HepG2 (cell line): ENCODE data around the gene CUEDC2. TPM values are rescaled to one million over a fixed set of nuclear protein-coding genes. Genes with fewer than 3 reads are reported as not detected.

ENCODE experiments used
- ATAC-seq: fragments of 200-7000 bp; cut with Tn5 transposase; 3 replicates; pipeline ENCODE4 v1.9.1; 2020; ENCODE audit warnings: mild to moderate bottlenecking, moderate library complexity
- BruUV-seq: library from RNA; stranded (reverse); fragments of 400-500 nt; replicated peaks from 2 replicates; lab custom pipeline; 2021; lab: Mats Ljungman, UMichigan
- CTCF ChIA-PET: fragments of 300-600 bp; formaldehyde crosslinking; extraction: SDS; loops from one replicate; lab custom pipeline; 2021; ENCODE audit warnings: low total read pairs, inconsistent platforms, low intra/inter-chr PET ratio; lab: Yijun Ruan, JAX
- POLR2A ChIA-PET: fragments of 350-600 bp; sonication (Branson Sonifier 250); formaldehyde crosslinking; loops from one replicate; lab custom pipeline; 2020; ENCODE audit warnings: antibody characterized with exemption, inconsistent platforms; lab: Yijun Ruan, JAX
- DNase-seq: peaks from one replicate; pipeline ENCODE4 v3.0.0-alpha.2; 2015; ENCODE audit warnings: low spot score
- FAIRE-seq: peaks from 3 replicates; lab custom pipeline; 2011; peaks lifted over from hg19 to GRCh38; lab: Jason Lieb, UNC
- H2AFZ ChIP-seq: one replicate; pipeline ENCODE4 v1.6.1; 2011; ENCODE audit warnings: low read length, inconsistent platforms
- H3K27ac ChIP-seq: fragments of 300-600 bp; 3 replicates; pipeline ENCODE4 v1.8.0; 2011; ENCODE audit warnings: mixed run types, mild to moderate bottlenecking, mixed read lengths, low read length, inconsistent platforms; ENCODE audit not compliant: insufficient read depth; ENCODE audit errors: extremely low read length
- H3K27me3 ChIP-seq, 2 experiments: fragments of 200-600 bp in 1 of 2; 2 replicates in 1 of 2; 3 replicates in 1 of 2; pipeline versions ENCODE4 v1.6.0 to v1.8.0; 2011; ENCODE audit warnings: low read length in 2 of 2, mild to moderate bottlenecking in 2 of 2, moderate library complexity in 2 of 2, inconsistent platforms in 1 of 2; ENCODE audit not compliant: insufficient read depth in 2 of 2, control insufficient read depth in 1 of 2
- H3K36me3 ChIP-seq, 2 experiments: fragments of 200-600 bp in 1 of 2; replicated peaks in 1 of 2; 2 replicates in 1 of 2; 3 replicates in 1 of 2; pipeline versions ENCODE4 v1.5.1 to v1.8.0; 2011; ENCODE audit warnings: low read length in 2 of 2, inconsistent platforms in 1 of 2; ENCODE audit not compliant: insufficient read depth in 2 of 2, control insufficient read depth in 1 of 2
- H3K4me1 ChIP-seq: 2 replicates; pipeline ENCODE4 v1.5.1; 2012; ENCODE audit warnings: low read length, inconsistent platforms; ENCODE audit not compliant: insufficient read depth
- H3K4me2 ChIP-seq: 2 replicates; pipeline ENCODE4 v1.6.0; 2011; ENCODE audit warnings: low read depth, low read length, inconsistent platforms
- H3K4me3 ChIP-seq, 3 experiments: fragments of 200-600 bp in 1 of 3; sonication (generic), shearing (Covaris generic) in 1 of 3; replicated peaks in 1 of 3; 2 replicates each; pipeline ENCODE4 v1.5.1; 2011 to 2016; ENCODE audit warnings: low read length in 3 of 3, inconsistent platforms in 2 of 3, low read depth in 2 of 3, mild to moderate bottlenecking in 2 of 3, control low read depth in 1 of 3, mixed read lengths in 1 of 3; ENCODE audit not compliant: insufficient read depth in 1 of 3
- H3K79me2 ChIP-seq: one replicate; pipeline ENCODE4 v1.6.1; 2011; ENCODE audit warnings: low read length, inconsistent platforms; ENCODE audit not compliant: insufficient read depth
- H3K9ac ChIP-seq: 2 replicates; pipeline ENCODE4 v1.6.0; 2011; ENCODE audit warnings: mild to moderate bottlenecking, low read depth, low read length, inconsistent platforms; ENCODE audit not compliant: insufficient read depth
- H3K9me3 ChIP-seq: 2 replicates; pipeline ENCODE4 v1.5.1; 2012; ENCODE audit warnings: mild to moderate bottlenecking, low read length
- H4K20me1 ChIP-seq: 2 replicates; pipeline ENCODE4 v1.6.0; 2011; ENCODE audit warnings: inconsistent platforms, mild to moderate bottlenecking, low read length, moderate library complexity; ENCODE audit not compliant: insufficient read depth
- CTCF ChIP-seq: sonication (generic); formaldehyde crosslinking; IDR thresholded peaks from 2 replicates; pipeline ENCODE4 v1.5.0; 2020; ENCODE audit warnings: mild to moderate bottlenecking, missing genetic modification reagents, moderate library complexity
- HOMEZ ChIP-seq: IDR thresholded peaks from 2 replicates; pipeline ENCODE4 v1.6.1; 2016; ENCODE audit warnings: low read depth
- KLF13 ChIP-seq: sonication (generic); formaldehyde crosslinking; IDR thresholded peaks from 2 replicates; pipeline ENCODE4 v1.4.0; 2020; ENCODE audit warnings: mild to moderate bottlenecking, missing genetic modification reagents
- NKX3-1 ChIP-seq: sonication (generic); formaldehyde crosslinking; IDR thresholded peaks from 2 replicates; pipeline ENCODE4 v1.5.0; 2020; ENCODE audit warnings: missing genetic modification reagents
- NR0B2 ChIP-seq: sonication (generic); formaldehyde crosslinking; IDR thresholded peaks from 2 replicates; pipeline ENCODE4 v1.4.0; 2020; ENCODE audit warnings: mild to moderate bottlenecking, missing genetic modification reagents
- NR2F6 ChIP-seq, 2 experiments: IDR thresholded peaks; 2 replicates each; pipeline ENCODE4 v1.6.1; 2016; ENCODE audit warnings: antibody characterized with exemption in 1 of 2, mild to moderate bottlenecking in 1 of 2
- ONECUT2 ChIP-seq: sonication (generic); formaldehyde crosslinking; IDR thresholded peaks from 2 replicates; pipeline ENCODE4 v1.4.0; 2020; ENCODE audit warnings: missing genetic modification reagents
- STAG1 ChIP-seq: sonication (generic); formaldehyde crosslinking; IDR thresholded peaks from 2 replicates; pipeline ENCODE4 v1.4.0; 2020; ENCODE audit warnings: missing genetic modification reagents
- TEF ChIP-seq: sonication (generic); formaldehyde crosslinking; IDR thresholded peaks from 2 replicates; pipeline ENCODE4 v1.5.0; 2020; ENCODE audit warnings: missing genetic modification reagents
- UBTF ChIP-seq: sonication (generic); formaldehyde crosslinking; IDR thresholded peaks from 2 replicates; pipeline ENCODE4 v1.4.0; 2020; ENCODE audit warnings: mild to moderate bottlenecking, missing genetic modification reagents
- ZFP41 ChIP-seq: sonication (generic); formaldehyde crosslinking; IDR thresholded peaks from 2 replicates; pipeline ENCODE4 v1.4.0; 2020; ENCODE audit warnings: mild to moderate bottlenecking, missing genetic modification reagents, borderline replicate concordance
- ZMYM3 ChIP-seq: sonication (generic); formaldehyde crosslinking; IDR thresholded peaks from 2 replicates; pipeline ENCODE4 v1.5.1; 2020; ENCODE audit warnings: mild to moderate bottlenecking, missing genetic modification reagents
- ZNF10 ChIP-seq: sonication (generic); formaldehyde crosslinking; IDR thresholded peaks from 2 replicates; pipeline ENCODE4 v1.4.0; 2020; ENCODE audit warnings: mild to moderate bottlenecking, low read depth, missing genetic modification reagents, borderline replicate concordance
- ZNF367 ChIP-seq: sonication (generic); formaldehyde crosslinking; IDR thresholded peaks from 2 replicates; pipeline ENCODE4 v1.4.0; 2020; ENCODE audit warnings: missing genetic modification reagents, borderline replicate concordance
- ZNF512 ChIP-seq: sonication (generic); formaldehyde crosslinking; IDR thresholded peaks from 2 replicates; pipeline ENCODE4 v1.4.0; 2020; ENCODE audit warnings: mild to moderate bottlenecking, missing genetic modification reagents
- ZNF549 ChIP-seq: sonication (generic); formaldehyde crosslinking; IDR thresholded peaks from 2 replicates; pipeline ENCODE4 v1.5.0; 2020; ENCODE audit warnings: missing genetic modification reagents
- WGBS: methylation state at CpG from one replicate; pipeline ENCODE4 v1.1.6; 2017; ENCODE audit warnings: low lambda C conversion rate; 5-methylcytosine and 5-hydroxymethylcytosine counted together
- in situ Hi-C: cut with HindIII; loops from 2 replicates; pipeline ENCODE4 v1.10.0; 2017; ENCODE audit warnings: low pct_unique_long_range_greater_than_20kb; ENCODE audit not compliant: extremely low pct_ligation_motif_present
- intact Hi-C: fragments of 100-400 bp; cut with micrococcal nuclease; formaldehyde crosslinking; loops from one replicate; pipeline ENCODE4 v1.10.0; 2022; ENCODE audit not compliant: unreplicated experiment
- polyA plus RNA-seq, 8 experiments: library from polyadenylated mRNA; depleted of rRNA in 3 of 8; stranded (reverse) in 7 of 8; unstranded in 1 of 8; fragments of >200 nt; fragmentation: Illumina TruSeq in 4 of 8; extraction: Trizol in 4 of 8; gene quantifications; 2 replicates each; pipeline versions ENCODE4 v1.2.1 to v1.2.3, GENCODE V29; 2011 to 2016; ENCODE audit warnings: low read depth in 4 of 8, missing spikeins in 1 of 8, mixed read lengths in 1 of 8; ENCODE audit not compliant: insufficient read depth in 1 of 8
- total RNA-seq, 5 experiments: library from RNA; depleted of rRNA; stranded (reverse); fragments of >200 nt; fragmentation: Illumina TruSeq; extraction: Trizol; gene quantifications; 2 replicates each; pipeline ENCODE4 v1.2.3, GENCODE V29; 2016; ENCODE audit warnings: low read depth in 1 of 5

CUEDC2 gene
- total and polyA plus RNA-seq, 2 of the 13 experiments (the other 11 are each of a cell fraction or from before 2014, with no cell fraction given) = 13.1 to 18.4 TPM

GRCh38 chr10:102463983-102464382 is 31.6 kb upstream of the CUEDC2 start:
- no TSS peak for BruUV-seq
- H3K4me2 ChIP-seq = peak overlapping the region; percentile 96
- TF ChIP-seq ZNF367 = no peak
- no peak for TF ChIP-seq ZNF549
- TF ChIP-seq NR0B2 (CRISPR knock-in tag) = no peak
- TF ChIP-seq STAG1 (CRISPR knock-in tag) = 0 out of 2 replicates have a peak, but pooled peaks have one; percentile 9
- TF ChIP-seq HOMEZ (CRISPR knock-in tag) = no peak
- no peak for TF ChIP-seq ZFP41 (CRISPR knock-in tag)
- TF ChIP-seq KLF13 (CRISPR knock-in tag) = no peak
- peak; percentile 54 for TF ChIP-seq CTCF (CRISPR knock-in tag)
- no peak for TF ChIP-seq ZNF10 (CRISPR knock-in tag)
- 0 out of 2 replicates have a peak, but pooled peaks have one; percentile 19 for TF ChIP-seq NR2F6 (IDR thresholded peaks at IDR 0.05)
- TF ChIP-seq NR2F6 (CRISPR knock-in tag; IDR thresholded peaks at IDR 0.05) = no peak
- no peak for TF ChIP-seq TEF (CRISPR knock-in tag)
- peak; percentile 55 for TF ChIP-seq ZMYM3 (CRISPR knock-in tag)
- no peak for TF ChIP-seq UBTF
- no peak for TF ChIP-seq ONECUT2 (CRISPR knock-in tag)
- no peak for TF ChIP-seq ZNF512
- no peak for TF ChIP-seq NKX3-1 (CRISPR knock-in tag)

More at GRCh38 chr10:102463983-102464382, 31.6 kb upstream of the CUEDC2 start:
- Histone ChIP-seq H3K36me3 (no peaks in the 10 kb centered on the region), H3K4me1 (peaks cover 49% of the 10 kb centered on the region), H3K9me3 (no peaks in the 10 kb centered on the region), H3K9ac (no peak overlapping the region), H3K4me3 (peak overlapping the region in 2 of 3 experiments; percentile 60 to 74; a peak in 1 of 6 replicates), H3K27me3 (no peaks in the 10 kb centered on the region), H3K79me2 (no peaks in the 10 kb centered on the region), H4K20me1 (no peaks in the 10 kb centered on the region), H3K27ac (peak overlapping the region; percentile 62), H2AFZ (no peak overlapping the region)
- intact Hi-C loops = loop anchor here (2.0 kb wide), 1 partner anchor 43 kb away; the partner anchor contains the start of gene FBXL15
- CTCF ChIA-PET = interaction anchor here (1.3 kb wide), 1 partner anchor 15 kb away, joined by 3 read pairs; no protein-coding TSS in a partner anchor
- DNase-seq (no peak), FAIRE-seq (peak; percentile 46), ATAC-seq (no peak)
- POLR2A ChIA-PET = interaction anchor here (1.0 to 4.6 kb wide), 5 partner anchors 11 to 317 kb away, joined by 3 to 73 read pairs (median 3); partner anchors contain the start of genes C10orf95 and CUEDC2
- 25% methylated on average over 10 of the region's 10 CpGs for WGBS
- in situ Hi-C loops = loop anchor here (5.0 kb wide), 1 partner anchor 42 kb away; the partner anchor contains the start of gene FBXL15
